Stimulated activated naive B cell treated with anti-CD40 and anti-IgM and Interleukin-4, amounts not matched to agents 10 μg/mL and 1 μg/mL and 100 μg/mL, for 72 hours (primary cell): ENCODE measurements around the gene DLG4.
A peak's percentile ranks its signal among the peaks of the same experiment; 100 is the strongest.

Experiments
- ATAC-seq, 2 donors: fragments of 150-1000 bp; cut with Tn5 transposase; replicated peaks; 2 replicates each; pipeline ENCODE4 v1.10.0; 2021; ENCODE audit warnings: moderate library complexity in 1 of 2
- DNase-seq: peaks from one replicate; pipeline ENCODE4 v3.0.0; 2021
- H3K27ac Mint-ChIP-seq: one replicate; pipeline ENCODE4 v1.8.0; 2022; ENCODE audit warnings: mild to moderate bottlenecking, mixed read lengths
- H3K27me3 Mint-ChIP-seq, 2 donors: one replicate each; pipeline ENCODE4 v1.8.0; 2022; ENCODE audit warnings: mixed read lengths in 2 of 2
- H3K36me3 Mint-ChIP-seq, 2 donors: one replicate each; pipeline ENCODE4 v1.8.0; 2022; ENCODE audit warnings: mixed read lengths in 2 of 2, mild to moderate bottlenecking in 1 of 2
- H3K4me1 Mint-ChIP-seq, 2 donors: one replicate each; pipeline ENCODE4 v1.8.0; 2022; ENCODE audit warnings: mixed read lengths in 2 of 2, mild to moderate bottlenecking in 1 of 2
- H3K4me3 Mint-ChIP-seq, 2 donors: one replicate each; pipeline ENCODE4 v1.8.0; 2022; ENCODE audit warnings: mild to moderate bottlenecking in 2 of 2, mixed read lengths in 2 of 2, moderate library complexity in 1 of 2
- H3K9me3 Mint-ChIP-seq, 2 donors: one replicate each; pipeline ENCODE4 v1.8.0; 2022; ENCODE audit warnings: mixed read lengths in 2 of 2, mild to moderate bottlenecking in 1 of 2

Gene DLG4

GRCh38 chr17:7241783-7242716, 22.4 kb upstream of the DLG4 start, which contains the start of gene GABARAP:
Gene GABARAP (minus strand): TSS chr17:7242449. CDS start chr17:7242330, 119 bp downstream.
- peak within 1 kb of the TSS; percentile 98 for H3K27ac Mint-ChIP-seq
- H3K27me3 Mint-ChIP-seq = no peaks in the 10 kb centered on the region
- DNase-seq = peak; percentile 85
- ATAC-seq = peak; percentile 22 to 44
- H3K4me1 Mint-ChIP-seq = peaks cover 41 to 61% of the 10 kb centered on the region in 2 donors
- peaks cover 47 to 57% of the 10 kb centered on the region in 2 donors for H3K36me3 Mint-ChIP-seq
- no peaks in the 10 kb centered on the region for H3K9me3 Mint-ChIP-seq
- peak within 1 kb of the TSS; percentile 95 for H3K4me3 Mint-ChIP-seq

GRCh38 chr17:7241090-7241733, 21.6 kb upstream of the DLG4 start:
- H3K4me1 Mint-ChIP-seq = peaks cover 42 to 61% of the 10 kb centered on the region in 2 donors
- no peaks in the 10 kb centered on the region for H3K9me3 Mint-ChIP-seq
- peak overlapping the region; percentile 98 for H3K27ac Mint-ChIP-seq
- peak overlapping the region; percentile 95 for H3K4me3 Mint-ChIP-seq
- H3K36me3 Mint-ChIP-seq = peaks cover 48 to 55% of the 10 kb centered on the region in 2 donors
- DNase-seq = no peak
- no peaks in the 10 kb centered on the region for H3K27me3 Mint-ChIP-seq
- no peak for ATAC-seq

DNA sequence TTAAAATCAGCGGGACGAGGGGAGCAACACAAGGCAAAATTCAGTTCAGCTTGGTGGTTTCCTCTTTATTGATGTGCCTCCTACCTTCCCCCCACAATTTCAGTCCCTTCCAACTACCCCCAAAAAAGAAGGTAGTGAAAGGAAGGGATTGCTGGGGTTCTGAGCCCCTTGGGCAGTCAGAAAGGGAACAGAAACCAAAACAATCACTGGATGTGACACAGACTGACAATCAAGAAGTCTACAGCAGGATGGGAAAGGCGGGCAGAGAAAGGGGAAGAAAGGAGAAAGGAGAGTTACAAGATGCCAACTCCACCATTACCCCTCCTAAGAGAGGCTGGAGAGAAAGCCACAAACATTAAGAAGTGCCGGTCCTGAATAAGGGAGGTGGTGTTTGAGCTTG, 20.7 kb upstream of the DLG4 start:
- H3K36me3 Mint-ChIP-seq = peaks cover 50 to 59% of the 10 kb centered on the region in 2 donors
- peak overlapping the region; percentile 95 for H3K4me3 Mint-ChIP-seq
- H3K4me1 Mint-ChIP-seq = peaks cover 51 to 65% of the 10 kb centered on the region in 2 donors
- no peaks in the 10 kb centered on the region for H3K27me3 Mint-ChIP-seq
- H3K27ac Mint-ChIP-seq = peak overlapping the region; percentile 94
- ATAC-seq (no peak), DNase-seq (no peak)
- H3K9me3 Mint-ChIP-seq = no peaks in the 10 kb centered on the region

DNA sequence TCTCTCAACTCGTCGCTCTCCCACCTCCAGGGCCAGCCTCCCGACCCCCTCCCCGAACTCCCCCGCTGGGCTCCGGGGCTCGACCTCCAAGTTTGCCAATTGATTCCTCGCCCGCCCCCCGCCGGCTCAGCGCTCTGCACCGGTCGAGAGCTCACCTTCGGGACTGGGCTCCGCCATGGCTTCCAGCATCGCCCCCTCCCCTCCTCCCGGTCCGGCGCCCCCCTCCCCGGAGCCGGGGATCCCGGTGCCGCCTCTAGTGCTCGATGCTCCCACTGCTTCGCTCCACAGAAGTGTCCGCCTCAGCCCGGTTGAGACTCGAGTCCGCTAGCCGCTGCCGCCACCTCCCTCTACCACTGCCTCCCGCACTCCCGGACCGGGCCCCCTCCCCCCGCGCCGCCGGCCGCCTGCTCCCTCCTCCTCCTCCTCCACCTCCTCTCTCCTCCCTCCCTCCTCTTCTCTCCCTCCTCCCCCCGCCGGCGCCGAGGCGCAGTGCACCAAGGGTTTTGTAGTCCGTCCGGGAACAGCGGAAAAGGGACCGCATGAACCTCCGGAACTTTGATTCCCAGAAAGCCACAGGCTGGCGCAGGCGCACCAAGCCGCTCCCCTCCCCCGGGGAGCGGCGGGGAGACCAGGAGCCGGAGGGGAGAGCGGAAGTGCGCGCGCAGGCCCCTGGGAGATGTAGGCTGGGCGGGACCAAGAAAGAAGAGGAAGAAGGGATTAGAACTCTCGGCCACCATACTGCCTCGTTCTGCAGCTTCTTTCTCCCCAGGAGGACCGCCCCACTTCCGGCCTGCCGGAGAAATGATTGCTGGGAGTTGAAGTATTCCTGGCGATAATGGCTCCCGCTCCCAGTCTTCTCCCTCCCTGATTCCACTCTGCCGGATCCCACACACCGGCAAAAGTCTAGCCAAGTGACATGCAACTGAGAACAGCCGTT, 19.7 kb upstream of the DLG4 start, which contains the start of gene PHF23:
TSS of gene PHF23 (minus strand) at position 367 of the 937 bp plus-strand sequence. CDS start at position 189, 178 bp downstream.
- peak within 1 kb of the TSS; percentile 95 for H3K4me3 Mint-ChIP-seq
- H3K27me3 Mint-ChIP-seq = no peaks in the 10 kb centered on the region
- H3K27ac Mint-ChIP-seq = peak within 1 kb of the TSS; percentile 94
- no peaks in the 10 kb centered on the region for H3K9me3 Mint-ChIP-seq
- DNase-seq = peak; percentile 96
- peaks cover 52 to 65% of the 10 kb centered on the region in 2 donors for H3K36me3 Mint-ChIP-seq
- ATAC-seq = peak; percentile 66 to 71
- peaks cover 55 to 75% of the 10 kb centered on the region in 2 donors for H3K4me1 Mint-ChIP-seq

GRCh38 chr17:7238420-7239090, 18.9 kb upstream of the DLG4 start:
- H3K36me3 Mint-ChIP-seq = peaks cover 51 to 69% of the 10 kb centered on the region in 2 donors
- DNase-seq (no peak), ATAC-seq (no peak)
- peaks cover 59 to 75% of the 10 kb centered on the region in 2 donors for H3K4me1 Mint-ChIP-seq
- H3K4me3 Mint-ChIP-seq = peak overlapping the region; percentile 95
- H3K9me3 Mint-ChIP-seq = no peaks in the 10 kb centered on the region
- H3K27me3 Mint-ChIP-seq = no peaks in the 10 kb centered on the region
- peak overlapping the region; percentile 94 for H3K27ac Mint-ChIP-seq

GRCh38 chr17:7237761-7238419, 18.3 kb upstream of the DLG4 start:
- ATAC-seq = peak; percentile 18 to 24
- H3K4me1 Mint-ChIP-seq = peaks cover 58 to 75% of the 10 kb centered on the region in 2 donors
- no peaks in the 10 kb centered on the region for H3K27me3 Mint-ChIP-seq
- DNase-seq = peak; percentile 63
- H3K9me3 Mint-ChIP-seq = no peaks in the 10 kb centered on the region
- peak overlapping the region; percentile 94 for H3K27ac Mint-ChIP-seq
- peaks cover 50 to 68% of the 10 kb centered on the region in 2 donors for H3K36me3 Mint-ChIP-seq
- H3K4me3 Mint-ChIP-seq = peak overlapping the region; percentile 95

DNA sequence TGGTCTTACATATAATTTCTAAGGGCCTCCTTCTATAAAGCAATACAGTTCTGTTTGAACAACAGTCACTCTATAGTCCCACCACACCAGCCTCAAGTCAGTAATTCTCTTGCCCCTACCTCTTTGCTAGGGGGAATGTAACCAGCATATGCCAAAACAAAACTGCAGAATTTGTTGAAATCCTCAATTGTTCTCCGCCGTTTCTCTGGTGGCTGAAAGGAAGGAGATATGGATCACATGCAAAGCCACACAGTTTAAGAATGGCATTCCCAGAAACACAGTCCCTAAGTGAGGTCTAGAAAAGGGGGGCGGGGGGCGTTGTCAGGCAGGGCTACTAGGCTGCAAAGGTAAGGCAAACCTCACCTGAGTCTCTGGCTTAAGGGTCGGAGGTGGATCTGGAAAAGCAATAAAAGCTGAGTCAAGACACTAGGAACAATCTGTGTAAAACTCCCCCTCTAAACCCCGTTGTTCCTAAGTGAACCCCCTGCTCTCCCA, 17.7 kb upstream of the DLG4 start:
- DNase-seq (no peak), ATAC-seq (no peak)
- H3K27me3 Mint-ChIP-seq = no peaks in the 10 kb centered on the region
- no peaks in the 10 kb centered on the region for H3K9me3 Mint-ChIP-seq
- H3K36me3 Mint-ChIP-seq = peaks cover 48 to 66% of the 10 kb centered on the region in 2 donors
- peak overlapping the region; percentile 95 for H3K4me3 Mint-ChIP-seq
- H3K4me1 Mint-ChIP-seq = peaks cover 56 to 78% of the 10 kb centered on the region in 2 donors
- peak overlapping the region; percentile 94 for H3K27ac Mint-ChIP-seq

GRCh38 chr17:7236808-7237207, 17.2 kb upstream of the DLG4 start:
- ATAC-seq = no peak
- peaks cover 48 to 66% of the 10 kb centered on the region in 2 donors for H3K36me3 Mint-ChIP-seq

GRCh38 chr17:7235693-7236665, 16.3 kb upstream of the DLG4 start:
- H3K27ac Mint-ChIP-seq = peak overlapping the region; percentile 96
- H3K4me1 Mint-ChIP-seq = peaks cover 50 to 72% of the 10 kb centered on the region in 2 donors
- H3K36me3 Mint-ChIP-seq = peaks cover 45 to 60% of the 10 kb centered on the region in 2 donors
- H3K9me3 Mint-ChIP-seq = no peaks in the 10 kb centered on the region
- no peaks in the 10 kb centered on the region for H3K27me3 Mint-ChIP-seq
- ATAC-seq (no peak), DNase-seq (no peak)
- H3K4me3 Mint-ChIP-seq = peak overlapping the region; percentile 97 to 98

More at GRCh38 chr17:7236808-7237207, 17.2 kb upstream of the DLG4 start:
- H3K9me3 Mint-ChIP-seq = no peaks in the 10 kb centered on the region
- no peak for DNase-seq
- peak overlapping the region; percentile 60 for H3K27ac Mint-ChIP-seq
- peak overlapping the region; percentile 39 to 95 for H3K4me3 Mint-ChIP-seq
- peaks cover 57 to 78% of the 10 kb centered on the region in 2 donors for H3K4me1 Mint-ChIP-seq
- H3K27me3 Mint-ChIP-seq = no peaks in the 10 kb centered on the region

DNA sequence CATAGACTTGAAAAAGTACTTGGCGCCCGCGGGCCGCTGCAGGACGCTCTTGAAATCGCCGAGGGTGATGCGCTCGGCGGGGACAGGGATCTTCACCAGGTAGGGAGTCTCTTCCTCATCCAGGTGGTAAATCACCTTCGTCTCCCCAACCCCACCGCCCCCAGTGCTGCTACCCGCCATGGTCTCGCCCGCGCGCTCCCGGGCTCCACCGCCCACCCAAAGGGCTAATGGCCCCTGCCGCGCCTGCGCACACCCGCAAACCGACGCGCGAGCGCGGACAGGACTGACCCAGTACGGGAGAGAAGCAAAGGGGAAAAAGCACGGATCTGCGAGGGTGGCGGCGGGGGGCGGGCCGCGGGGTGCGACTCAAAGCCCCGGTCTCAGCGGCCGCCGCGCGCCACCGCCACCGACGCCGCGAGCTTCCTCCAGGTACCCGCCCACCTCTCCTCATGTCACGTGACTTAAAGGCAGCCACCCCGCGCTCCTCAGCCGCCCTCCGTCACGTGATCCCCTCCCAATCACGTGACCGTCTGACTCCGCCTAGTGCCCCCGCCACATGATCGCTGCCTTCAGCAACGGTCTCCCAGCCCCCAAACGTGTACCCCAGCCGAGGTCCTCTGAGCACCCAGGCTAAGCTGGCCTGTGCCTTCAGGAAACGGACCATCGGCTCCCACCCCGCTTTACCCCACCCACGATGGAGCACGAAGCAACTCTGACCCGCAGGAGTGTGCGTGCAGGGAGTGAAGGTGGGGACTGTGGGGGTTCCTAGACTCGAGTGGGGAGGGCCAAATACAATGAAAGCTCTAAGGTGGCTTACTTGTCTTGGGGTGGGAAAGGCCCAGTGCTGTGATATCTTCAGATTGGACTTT, 14.7 kb upstream of the DLG4 start, which contains the start of gene DVL2:
TSS of gene DVL2 (minus strand) at position 435 of the 869 bp plus-strand sequence. CDS start at position 180, 255 bp downstream.
- ATAC-seq (peak; percentile 55 to 66), DNase-seq (peak; percentile 91)
- Mint-ChIP-seq H3K27ac (peak within 1 kb of the TSS; percentile 96), H3K36me3 (peaks cover 56 to 67% of the 10 kb centered on the region in 2 donors), H3K9me3 (no peaks in the 10 kb centered on the region), H3K4me1 (peaks cover 43 to 57% of the 10 kb centered on the region in 2 donors), H3K4me3 (peak within 1 kb of the TSS; percentile 97 to 98), H3K27me3 (no peaks in the 10 kb centered on the region)

- DNase-seq (no peak), ATAC-seq (peak; percentile 17 to 21)
- Mint-ChIP-seq H3K9me3 (no peaks in the 10 kb centered on the region), H3K27ac (peak overlapping the region; percentile 96), H3K36me3 (peaks cover 60 to 71% of the 10 kb centered on the region in 2 donors), H3K4me3 (peak overlapping the region; percentile 97 to 98), H3K4me1 (peaks cover 43 to 57% of the 10 kb centered on the region in 2 donors), H3K27me3 (no peaks in the 10 kb centered on the region)
These were observed 14.1 kb upstream of the DLG4 start for GRCh38 chr17:7233701-7234082.
